Urothelium cell line (cell line): ENCODE results near the gene SPATA25.
"Not testable (repeated sequence)": the region's sequence is repeated elsewhere in the genome, so short reads cannot be mapped to it uniquely, and the experiment has no call there.

Experiments
- DNase-seq: peaks from one replicate; pipeline ENCODE4 v3.0.0; 2011; ENCODE audit warnings: low spot score, mixed read lengths
- FAIRE-seq: peaks from 2 replicates; lab custom pipeline; 2011; peaks lifted over from hg19 to GRCh38; lab: Jason Lieb, UNC

Gene SPATA25

DNA sequence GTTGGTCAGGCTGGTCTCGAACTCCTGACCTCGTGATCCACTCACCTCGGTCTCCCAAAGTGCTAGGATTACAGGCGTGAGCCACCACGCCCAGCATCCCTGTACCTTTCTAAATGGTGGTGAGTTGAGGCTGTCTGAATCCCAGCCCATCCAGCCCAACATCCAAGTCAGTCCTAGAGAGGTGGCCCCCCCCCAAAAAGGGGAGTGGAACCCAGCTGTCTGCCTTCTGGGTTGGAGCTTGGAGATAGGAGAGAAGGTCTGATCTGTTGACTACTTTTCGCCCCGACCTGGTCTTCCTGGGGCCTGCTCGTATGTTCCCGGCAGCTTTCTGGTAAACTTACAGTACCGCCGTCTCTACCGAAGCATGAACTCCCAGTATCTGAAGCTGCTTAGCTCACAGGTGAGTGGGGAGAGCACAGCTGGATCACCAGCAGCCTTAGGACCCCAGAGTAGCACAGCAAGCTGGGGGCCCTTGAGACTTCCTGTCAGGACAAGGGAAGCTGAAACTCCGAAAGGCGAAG is 9.3 kb upstream of the SPATA25 start:
- no peak for DNase-seq
- no peak for FAIRE-seq

DNA sequence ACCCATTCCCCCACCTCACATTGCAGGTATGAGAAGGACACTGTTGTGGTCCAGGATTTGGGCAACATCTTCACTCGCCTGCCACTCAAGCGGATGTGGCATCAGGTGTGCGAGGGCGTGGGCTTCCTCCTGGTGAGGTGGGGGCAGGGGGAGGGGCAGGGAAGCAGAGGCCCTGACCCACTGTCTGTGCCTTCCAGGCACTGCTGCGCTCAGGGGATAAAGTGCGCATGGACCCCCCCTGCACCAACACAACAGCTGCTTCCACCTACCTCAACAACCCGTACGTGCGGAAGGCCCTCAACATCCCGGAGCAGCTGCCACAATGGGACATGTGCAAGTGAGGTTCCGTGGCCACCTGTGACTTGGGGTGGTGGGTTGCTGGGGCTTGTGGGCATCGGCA is 7.4 kb upstream of the SPATA25 start:
- DNase-seq (no peak), FAIRE-seq (no peak)

DNA sequence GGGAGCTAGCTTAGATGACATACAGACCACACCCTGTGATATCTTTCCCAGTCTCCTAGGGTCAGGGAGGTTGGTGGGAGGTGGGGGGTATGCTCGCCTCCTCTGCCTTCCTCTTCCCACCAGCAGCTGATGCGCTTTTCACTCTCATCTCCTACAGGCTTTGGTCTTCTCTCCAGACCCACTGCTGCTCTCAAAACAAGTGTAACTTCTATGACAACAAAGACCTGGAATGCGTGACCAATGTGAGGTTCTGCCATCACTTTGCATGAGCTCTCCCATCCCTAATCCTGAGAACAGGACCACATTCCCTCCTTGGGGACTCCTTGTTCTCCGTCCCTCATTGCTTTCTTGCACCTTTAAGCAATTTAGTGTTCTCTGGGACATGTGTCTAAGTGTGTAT is 6.4 kb upstream of the SPATA25 start:
- DNase-seq (no peak), FAIRE-seq (no peak)

DNA sequence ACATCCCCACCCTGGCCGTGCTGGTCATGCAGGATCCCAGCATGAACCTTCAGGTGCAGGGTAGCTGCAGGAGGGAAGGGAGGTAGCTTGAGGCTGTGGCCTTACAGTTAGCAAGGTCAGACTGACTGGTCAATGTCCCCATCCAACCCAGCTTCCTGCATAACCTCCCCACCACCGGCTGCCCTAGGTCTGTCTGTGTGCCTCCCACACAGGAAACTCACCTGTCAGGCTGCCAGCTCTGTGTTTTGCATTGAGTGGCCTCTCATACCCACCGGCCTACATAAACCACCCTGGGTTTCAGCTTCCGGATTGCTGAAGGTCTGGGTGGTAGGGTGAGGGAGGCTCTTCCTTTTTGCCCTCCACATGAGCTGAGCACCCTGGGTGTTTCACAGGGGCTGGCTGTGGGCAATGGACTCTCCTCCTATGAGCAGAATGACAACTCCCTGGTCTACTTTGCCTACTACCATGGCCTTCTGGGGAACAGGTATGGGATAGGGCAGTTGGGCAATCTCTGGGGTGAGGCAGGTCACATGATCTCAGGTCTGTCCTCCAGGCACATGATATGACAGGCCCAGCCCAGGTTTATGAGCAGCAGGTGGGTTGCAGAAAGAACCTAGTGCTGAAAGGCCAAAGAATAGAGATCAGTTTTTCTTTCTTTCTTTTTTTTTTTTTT is 5.5 kb upstream of the SPATA25 start:
- FAIRE-seq (no peak), DNase-seq (no peak)

DNA sequence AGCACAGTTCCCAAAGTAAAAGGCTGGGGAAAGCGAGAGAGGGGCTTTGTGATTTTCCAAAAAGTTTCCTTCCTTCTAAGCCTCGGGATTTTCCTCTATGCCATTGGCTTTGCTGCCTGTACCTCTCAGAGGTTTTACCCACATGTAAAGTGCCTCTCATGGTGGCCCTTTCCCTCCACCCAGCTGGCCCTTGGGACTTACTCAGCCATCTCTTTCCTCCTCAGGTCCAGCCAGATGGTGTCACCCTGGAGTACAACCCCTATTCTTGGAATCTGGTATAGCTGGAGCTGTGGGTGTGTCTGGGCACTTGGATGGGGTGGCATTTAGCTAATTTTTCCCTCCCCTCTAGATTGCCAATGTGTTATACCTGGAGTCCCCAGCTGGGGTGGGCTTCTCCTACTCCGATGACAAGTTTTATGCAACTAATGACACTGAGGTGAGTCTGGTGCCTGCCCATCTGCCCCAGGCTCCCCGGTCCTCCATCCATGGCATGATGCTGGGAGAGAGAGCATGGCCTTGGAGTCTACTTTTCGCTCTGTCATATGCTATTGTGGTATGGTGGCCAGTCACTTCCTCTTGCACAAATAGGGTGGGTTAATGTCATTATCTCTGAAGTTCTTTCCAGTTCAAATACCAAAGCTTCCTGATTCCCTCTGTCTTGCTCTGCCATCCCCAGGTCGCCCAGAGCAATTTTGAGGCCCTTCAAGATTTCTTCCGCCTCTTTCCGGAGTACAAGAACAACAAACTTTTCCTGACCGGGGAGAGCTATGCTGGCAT is 4.8 kb upstream of the SPATA25 start:
- no peak for FAIRE-seq

DNA sequence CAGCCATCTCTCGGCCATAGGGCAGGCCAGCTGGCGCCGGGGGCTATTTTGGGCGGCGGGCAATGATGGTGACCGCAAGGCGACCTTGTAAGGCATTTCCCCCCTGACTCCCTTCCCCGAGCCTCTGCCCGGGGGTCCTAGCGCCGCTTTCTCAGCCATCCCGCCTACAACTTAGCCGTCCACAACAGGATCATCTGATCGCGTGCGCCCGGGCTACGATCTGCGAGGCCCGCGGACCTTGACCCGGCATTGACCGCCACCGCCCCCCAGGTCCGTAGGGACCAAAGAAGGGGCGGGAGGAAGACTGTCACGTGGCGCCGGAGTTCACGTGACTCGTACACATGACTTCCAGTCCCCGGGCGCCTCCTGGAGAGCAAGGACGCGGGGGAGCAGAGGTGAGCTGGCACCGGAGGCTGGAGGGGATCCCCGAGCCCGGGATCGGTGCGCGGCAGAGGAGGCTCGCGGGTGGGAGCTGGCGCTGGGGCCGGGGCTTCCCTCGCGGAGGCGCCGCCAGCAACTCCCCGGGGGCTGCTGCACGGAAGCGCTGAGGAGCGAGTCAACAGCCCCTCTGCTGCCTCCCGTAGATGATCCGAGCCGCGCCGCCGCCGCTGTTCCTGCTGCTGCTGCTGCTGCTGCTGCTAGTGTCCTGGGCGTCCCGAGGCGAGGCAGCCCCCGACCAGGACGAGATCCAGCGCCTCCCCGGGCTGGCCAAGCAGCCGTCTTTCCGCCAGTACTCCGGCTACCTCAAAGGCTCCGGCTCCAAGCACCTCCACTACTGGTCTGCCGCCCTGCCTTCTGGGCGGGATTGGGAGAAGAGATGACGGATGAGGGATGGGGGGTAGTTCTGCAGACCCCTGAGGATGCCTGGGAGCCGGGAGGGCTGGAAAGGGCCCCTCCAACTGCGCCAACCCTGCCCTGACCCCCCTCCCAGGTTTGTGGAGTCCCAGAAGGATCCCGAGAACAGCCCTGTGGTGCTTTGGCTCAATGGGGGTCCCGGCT is 3.9 kb upstream of the SPATA25 start, which contains the start of the genes CTSA and NEURL2:
Gene CTSA (plus strand): TSS at position 351 of the 999 bp plus-strand sequence. CDS start 234 bp downstream, at position 585.
Gene NEURL2 (minus strand): TSS at position 224 of the 999 bp plus-strand sequence. CDS start 217 bp downstream, at position 7.
- FAIRE-seq (no peak), DNase-seq (peak; percentile 96)

More for the DNA sequence above, 4.8 kb upstream of the SPATA25 start:
- DNase-seq = peak; percentile 63

DNA sequence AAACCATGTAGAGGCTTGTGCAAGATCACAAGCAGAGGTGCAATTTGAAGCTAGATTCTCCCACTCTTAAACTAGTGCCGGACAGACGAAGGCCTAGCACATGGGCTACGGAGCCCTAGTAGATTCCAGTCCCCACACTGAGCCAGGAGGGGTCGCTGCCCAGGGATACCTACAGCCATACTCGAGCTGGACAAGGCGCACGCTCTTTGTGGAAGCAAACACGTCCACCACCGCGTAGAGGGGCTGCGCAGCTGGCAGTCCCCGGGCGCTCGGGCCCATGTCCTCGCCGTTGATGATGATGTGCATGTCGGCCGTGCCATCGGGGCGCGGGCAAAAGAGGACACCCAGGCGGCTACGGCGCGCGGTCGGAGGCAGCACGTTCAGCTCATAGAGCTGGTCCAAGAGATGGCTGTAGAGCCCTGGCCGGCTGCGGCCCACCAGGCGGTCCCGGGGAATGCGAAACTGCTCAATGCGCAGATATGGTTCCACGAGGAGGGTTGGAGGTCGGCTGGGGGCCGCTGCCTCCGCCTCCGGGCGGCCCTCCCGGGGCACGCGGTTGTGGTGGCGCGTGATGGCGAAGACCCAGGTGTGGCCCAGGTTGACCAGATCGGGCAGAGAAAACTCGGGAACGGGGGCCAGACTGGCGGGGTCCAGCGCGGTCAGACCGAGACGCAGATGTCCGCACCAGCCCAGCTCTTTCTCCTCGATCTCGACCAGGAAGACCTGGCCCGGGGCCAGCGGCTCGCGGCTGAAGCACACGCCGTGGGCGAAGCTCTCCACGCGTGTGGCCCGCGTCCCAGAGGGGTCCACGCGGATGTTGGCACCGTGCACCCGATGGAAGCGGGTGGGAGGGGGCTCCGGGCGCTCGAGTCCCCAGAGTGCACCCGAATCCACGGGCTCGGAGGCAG is 2.9 kb upstream of the SPATA25 start:
- FAIRE-seq (no peak), DNase-seq (peak; percentile 79)

DNA sequence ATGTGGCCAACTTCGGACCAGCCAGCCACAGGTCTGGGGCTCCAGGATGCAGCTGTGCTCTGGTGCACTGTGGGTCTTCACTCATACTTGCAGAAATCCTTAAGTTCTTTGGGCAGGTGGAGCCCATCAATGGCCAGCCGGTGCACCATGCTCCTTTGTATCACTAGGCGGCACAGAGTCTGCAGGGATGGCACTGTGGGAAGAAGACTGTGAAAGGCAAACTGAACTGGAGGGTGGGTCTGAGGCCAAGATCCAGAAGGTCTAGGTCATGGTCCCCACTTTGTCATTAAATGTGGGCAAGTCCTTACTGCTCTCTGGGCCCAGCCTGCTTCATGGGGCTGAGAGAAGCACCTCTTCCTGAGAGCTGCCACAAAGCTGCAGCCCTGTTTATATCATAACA is 1.3 kb upstream of the SPATA25 start:
- FAIRE-seq (no peak), DNase-seq (no peak)

DNA sequence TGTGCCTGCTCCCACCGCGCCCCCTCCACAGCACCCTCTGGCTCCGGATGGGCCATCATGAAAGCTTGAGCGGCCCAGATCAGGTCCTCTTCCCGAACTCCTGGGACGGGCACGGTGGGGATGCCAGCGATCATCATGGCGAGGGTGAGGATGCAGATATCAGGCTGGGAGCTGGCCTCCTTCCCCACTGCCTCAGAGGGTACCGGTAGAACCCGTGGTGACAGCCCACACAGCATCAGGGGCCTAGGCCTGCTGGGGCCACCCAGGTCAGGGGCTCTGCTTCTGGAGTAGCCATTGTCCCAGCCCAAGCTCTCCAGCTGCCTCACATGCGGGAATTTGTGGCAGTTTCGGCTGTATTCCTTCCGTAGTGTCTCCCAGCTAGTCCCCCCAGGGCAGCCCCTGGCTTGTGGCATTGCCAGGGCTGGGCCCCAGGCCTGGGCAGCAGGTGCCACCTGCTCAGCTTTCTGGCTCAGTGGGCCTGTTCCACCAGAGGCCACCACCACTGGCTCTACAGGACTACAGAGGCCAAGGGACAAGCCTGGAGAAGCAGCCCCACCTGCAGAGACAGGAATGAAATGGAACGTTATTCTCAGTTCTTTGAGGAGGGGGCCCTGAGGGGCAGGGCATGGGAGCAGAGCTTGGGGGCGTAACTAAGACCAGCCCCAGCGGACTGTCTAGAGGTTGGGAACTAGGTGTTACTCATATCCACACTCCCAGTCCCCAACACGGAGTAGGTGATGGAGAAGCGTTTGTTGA is 654 bp downstream of the SPATA25 start:
- DNase-seq (no peak), FAIRE-seq (no peak)

DNA sequence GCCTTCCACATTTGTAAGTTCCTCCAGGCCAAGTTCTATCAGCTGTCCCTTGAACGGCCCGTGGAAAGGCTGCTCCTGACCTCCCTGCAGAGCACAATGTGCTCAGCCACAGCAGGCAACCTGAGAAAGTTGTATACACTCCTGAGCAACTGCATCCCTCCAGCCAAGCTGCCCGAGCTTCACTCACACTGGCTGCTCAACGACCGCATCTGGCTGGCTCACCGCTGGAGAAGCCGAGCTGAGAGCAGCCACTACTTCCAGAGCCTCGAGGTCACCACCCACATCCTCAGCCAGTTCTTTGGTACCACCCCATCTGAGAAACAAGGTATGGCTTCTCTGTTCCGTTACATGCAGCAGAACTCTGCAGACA is 4.3 kb downstream of the SPATA25 start:
- FAIRE-seq (no peak), DNase-seq (no peak)

DNA sequence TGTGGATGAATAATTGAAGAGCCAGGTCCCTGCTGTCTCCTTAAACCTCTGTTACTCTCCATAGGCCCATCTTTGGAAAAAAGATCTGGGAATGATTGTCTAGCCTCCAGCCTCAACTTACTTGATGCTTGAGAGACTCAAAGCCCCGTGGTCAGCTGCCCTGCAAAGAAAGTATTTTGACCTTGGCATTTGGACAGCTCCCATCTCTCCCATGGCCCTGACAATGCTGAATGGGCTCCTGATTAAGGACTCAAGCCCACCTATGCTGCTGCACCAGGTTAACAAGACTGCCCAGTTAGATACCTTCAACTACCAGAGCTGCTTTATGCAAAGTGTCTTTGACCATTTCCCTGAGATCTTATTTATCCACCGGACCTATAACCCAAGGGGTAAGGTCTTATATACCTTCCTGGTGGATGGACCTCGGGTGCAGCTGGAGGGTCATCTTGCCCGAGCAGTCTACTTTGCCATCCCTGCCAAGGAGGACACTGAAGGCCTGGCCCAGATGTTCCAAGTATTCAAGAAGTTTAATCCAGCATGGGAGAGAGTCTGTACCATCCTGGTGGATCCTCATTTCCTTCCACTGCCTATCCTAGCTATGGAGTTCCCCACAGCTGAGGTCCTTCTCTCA is 4.8 kb downstream of the SPATA25 start:
- no peak for FAIRE-seq
- DNase-seq = no peak

DNA sequence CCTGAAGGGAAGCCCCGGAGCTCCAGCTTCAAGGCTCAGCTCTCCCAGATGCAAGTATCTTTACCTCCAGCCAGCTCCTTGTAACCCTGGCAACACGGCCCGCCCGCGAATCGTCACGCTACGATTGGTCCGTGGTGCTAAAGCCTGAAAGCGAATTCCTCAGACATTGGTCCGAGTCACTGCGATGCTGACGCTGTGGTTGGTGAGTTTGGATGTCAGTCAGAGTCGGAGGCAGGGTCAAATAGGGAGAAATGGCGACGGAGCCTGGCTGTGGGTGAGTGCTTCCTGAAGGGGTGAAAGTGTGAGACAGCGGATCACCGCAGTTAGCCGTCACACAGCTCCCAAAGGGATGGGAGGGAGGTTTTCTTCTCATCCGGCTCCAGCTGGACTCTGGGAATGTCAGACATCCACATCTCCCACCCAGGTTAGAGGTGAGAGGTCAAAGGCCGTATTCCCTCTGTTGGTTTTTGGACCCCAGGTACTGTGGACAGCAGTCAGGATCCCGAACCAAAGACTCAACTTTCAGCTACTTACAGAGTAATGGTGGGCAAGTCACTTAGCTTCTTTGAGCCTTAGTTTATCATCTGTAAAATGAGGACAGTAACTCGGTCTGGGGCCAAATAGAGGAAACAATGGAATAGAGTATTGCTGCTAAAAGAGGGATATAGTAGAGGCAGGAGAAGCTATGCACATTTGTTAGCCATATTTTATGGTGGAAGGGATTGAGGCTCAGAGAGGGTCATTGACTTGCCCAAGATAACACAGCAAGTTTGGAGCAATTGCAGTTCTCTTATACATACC is 6.2 kb downstream of the SPATA25 start, which contains the start of gene ZSWIM1:
Gene ZSWIM1 (plus strand): TSS at position 240 of the 801 bp plus-strand sequence. CDS start 1,366 bp downstream, outside the sequence.
- DNase-seq (peak; percentile 100), FAIRE-seq (peak; percentile 92)

DNA sequence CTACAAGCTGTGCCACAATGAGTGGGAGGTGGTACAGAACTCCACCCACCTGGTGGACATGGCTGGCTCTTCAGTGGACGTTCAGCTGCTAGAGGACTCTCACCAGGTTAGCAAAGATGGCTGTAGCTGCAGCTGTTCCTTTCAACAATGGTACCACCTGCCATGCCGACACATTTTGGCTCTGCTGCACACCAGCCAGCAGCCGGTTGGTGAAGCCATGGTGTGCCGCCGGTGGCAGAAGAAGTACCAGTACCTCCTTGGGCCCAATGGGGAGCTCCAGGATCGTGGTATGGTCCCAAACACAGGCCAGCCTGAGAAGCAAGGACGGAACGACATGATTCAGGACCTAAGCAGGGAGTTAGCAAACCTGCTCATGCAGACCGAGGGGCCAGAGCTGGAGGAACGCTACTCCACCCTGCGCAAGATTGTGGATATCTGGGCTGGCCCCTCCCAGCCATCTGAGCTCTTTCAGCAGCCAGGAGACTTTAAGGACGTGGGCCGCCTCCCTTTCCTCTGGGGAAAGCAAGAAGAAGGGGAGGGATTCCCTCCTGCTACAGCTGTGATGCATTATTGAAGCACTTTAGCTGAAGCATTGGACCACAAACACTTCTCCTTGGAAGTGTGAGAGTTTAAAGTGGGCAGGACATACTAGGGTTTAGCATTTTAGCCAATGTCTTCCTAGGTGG is 9.2 kb downstream of the SPATA25 start:
- FAIRE-seq (no peak), DNase-seq (no peak)

DNA sequence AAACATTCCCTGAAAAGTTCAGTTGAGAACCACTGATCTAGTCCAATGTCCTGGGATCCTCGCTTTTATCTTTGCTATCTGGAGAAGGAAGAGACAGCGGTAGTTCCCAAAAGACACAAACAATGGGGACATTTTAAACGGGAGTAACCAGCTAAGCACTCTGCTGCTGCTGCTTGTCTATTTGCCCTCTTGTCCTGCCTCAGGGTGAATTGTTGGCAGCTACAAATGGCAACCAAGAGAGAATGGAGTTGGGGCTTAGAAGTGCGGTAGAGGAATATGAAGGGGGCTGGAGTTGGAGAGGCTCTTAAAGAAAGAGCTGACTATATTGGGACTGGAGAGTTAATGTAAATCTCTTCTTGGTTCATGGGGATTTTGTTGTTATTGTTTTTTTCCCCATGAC is 12.8 kb downstream of the SPATA25 start:
- no peak for DNase-seq
- FAIRE-seq = no peak

DNA sequence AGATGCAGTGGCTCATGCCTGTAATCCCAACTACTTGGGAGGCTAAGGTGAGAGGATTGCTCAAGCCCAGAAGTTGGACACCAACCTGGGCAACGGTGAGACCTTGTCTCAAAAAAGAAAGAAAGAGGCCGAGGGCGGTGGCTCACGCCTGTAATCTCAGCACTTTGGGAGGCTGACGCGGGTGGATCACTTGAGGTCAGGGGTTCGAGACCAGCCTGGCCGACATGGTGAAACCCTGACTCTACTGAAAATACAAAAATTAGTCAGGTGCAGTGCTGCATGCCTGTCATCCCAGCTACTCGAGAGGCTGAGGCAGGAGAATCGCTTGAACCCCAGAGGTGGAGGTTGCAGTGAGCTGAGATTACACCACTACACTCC is 13.3 kb downstream of the SPATA25 start:
- DNase-seq, FAIRE-seq: not testable (repeated sequence)

DNA sequence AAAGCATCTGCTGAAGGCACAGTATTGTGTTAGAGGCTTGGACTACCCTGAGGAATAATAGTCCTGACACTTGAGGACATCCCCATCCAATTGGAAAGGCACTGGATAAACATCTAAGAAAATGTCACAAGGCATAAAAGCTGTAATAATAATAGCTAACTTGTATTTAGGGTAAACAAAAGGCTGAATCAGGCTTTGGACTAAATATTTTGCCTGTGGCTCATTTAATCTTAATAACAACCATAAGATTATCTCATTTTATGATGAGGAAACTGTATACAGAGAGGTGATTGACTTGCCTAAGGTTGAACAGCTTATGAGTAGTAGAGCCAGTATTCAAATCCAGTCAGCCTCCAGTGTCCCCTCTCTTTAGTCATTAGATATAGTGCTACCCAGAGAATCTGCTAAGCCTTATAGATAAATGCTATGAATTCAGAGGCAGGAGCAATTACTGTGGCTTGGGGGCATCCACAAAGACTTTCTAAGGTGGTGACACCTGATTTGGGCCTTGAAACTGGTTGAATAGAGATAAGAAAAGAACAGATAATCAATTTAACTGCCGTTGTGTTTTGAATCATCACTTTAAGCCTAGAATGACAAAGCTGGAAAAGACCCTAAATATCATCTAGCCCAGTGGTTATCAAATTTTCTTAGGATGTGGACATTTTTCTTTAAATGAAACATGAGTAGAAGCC is 13.9 kb downstream of the SPATA25 start:
- DNase-seq (no peak), FAIRE-seq (no peak)
